GM12891 (cell line): ENCODE data around the gene TPRKB.
"Not testable (repeated sequence)": the region's sequence is repeated elsewhere in the genome, so short reads cannot be mapped to it uniquely, and the experiment has no call there.

Source experiments
- POLR2AphosphoS5 ChIP-seq: IDR thresholded peaks from 2 replicates; pipeline ENCODE4 v1.6.1; 2011; ENCODE audit warnings: low read depth, low read length, control low read depth
- TAF1 ChIP-seq: IDR thresholded peaks from 2 replicates; pipeline ENCODE4 v1.6.1; 2011; ENCODE audit warnings: low read depth, low read length, control low read depth

GRCh38 chr2:73701448-73701765 is 35.7 kb downstream of the TPRKB start:
- not testable (repeated sequence) for TF ChIP-seq POLR2AphosphoS5, TAF1
